ENCODE results near the gene TAS2R19.

- TF ChIP-seq CTCF (conservative IDR thresholded peaks at IDR 0.05): no peak
- no peak for TF ChIP-seq EZH2 (IDR thresholded peaks at IDR 0.05; ENCODE audit: low read depth)
These were observed 28.1 kb downstream of the TAS2R19 start for GRCh38 chr12:10994307-10994706.

Data from PC-9 (cell line).